Posterior vena cava (tissue), 2 donors: ENCODE measurements around the gene LRRC23. TPM values are rescaled to one million over a fixed set of nuclear protein-coding genes. Genes with fewer than 3 reads are reported as not detected.
"Not testable (repeated sequence)": the region's sequence is repeated elsewhere in the genome, so short reads cannot be mapped to it uniquely, and the experiment has no call there.

Source experiments
- DNase-seq: peaks from one replicate; pipeline ENCODE4 v3.0.0-alpha.2; 2020; ENCODE audit warnings: low spot score
- intact Hi-C, 2 donors: fragments of 100-400 bp; cut with DNase I; formaldehyde crosslinking; loops; one replicate each; pipeline versions ENCODE4 v1.14.1 to v1.14.2; 2022 to 2023
- total RNA-seq, 2 donors: library from RNA; stranded (reverse); fragmentation: NEBNext Ultra II Directional; extraction: Animal tissue kit (Norgen Biotek cat#: 25700); gene quantifications; one replicate each; pipeline ENCODE4 v1.2.1, GENCODE V29; 2021
- donor health status: DM: yes; HTN: yes; CAD: no.
- donor health status: DM: yes; HTN: yes; CAD: no.

The LRRC23 gene
- total RNA-seq, 2 donors from 2014 or later: 5.3 to 6.7 TPM

GRCh38 chr12:6870304-6870703, 34.3 kb upstream of the LRRC23 start:
- not testable (repeated sequence) for DNase-seq
- intact Hi-C loops: loop anchor here in 1 of 2 donors (2.0 kb wide), 1 partner anchor 68 kb away; no protein-coding TSS in a partner anchor

- peak; percentile 81 for DNase-seq
- intact Hi-C loops: loop anchor here in 1 of 2 donors (2.0 kb wide), 1 partner anchor 67 kb away; no protein-coding TSS in a partner anchor
Measured at GRCh38 chr12:6871052-6871957, 33.3 kb upstream of the LRRC23 start.

GRCh38 chr12:6872073-6873048, 32.3 kb upstream of the LRRC23 start:
- intact Hi-C loops: no loop called here
- peak; percentile 94 for DNase-seq

GRCh38 chr12:6873094-6874014, 31.3 kb upstream of the LRRC23 start, which contains the start of gene SPSB2:
Gene SPSB2 (minus strand): TSS chr12:6873303. CDS start chr12:6872901, 402 bp downstream.
- intact Hi-C loops: no loop called here
- peak; percentile 100 for DNase-seq

GRCh38 chr12:6874015-6874368, 30.6 kb upstream of the LRRC23 start:
- intact Hi-C loops, DNase-seq: not testable (repeated sequence)

GRCh38 chr12:6879824-6880223, 24.8 kb upstream of the LRRC23 start:
- intact Hi-C loops, DNase-seq: not testable (repeated sequence)

- intact Hi-C loops: no loop called here
Measured at GRCh38 chr12:6883252-6883651, 21.4 kb upstream of the LRRC23 start.

GRCh38 chr12:6883683-6884082, 20.9 kb upstream of the LRRC23 start:
- peak; percentile 47 for DNase-seq
- intact Hi-C loops: no loop called here

More at GRCh38 chr12:6883252-6883651, 21.4 kb upstream of the LRRC23 start:
- DNase-seq: peak; percentile 38

GRCh38 chr12:6884539-6884938, 20.1 kb upstream of the LRRC23 start:
- peak; percentile 31 for DNase-seq
- intact Hi-C loops: no loop called here

GRCh38 chr12:6886206-6886999, 18.2 kb upstream of the LRRC23 start:
- intact Hi-C loops: not testable (repeated sequence)
- DNase-seq: peak; percentile 44

- intact Hi-C loops: no loop called here
- peak; percentile 47 for DNase-seq
Measured at GRCh38 chr12:6887460-6887859, 17.2 kb upstream of the LRRC23 start.

GRCh38 chr12:6888360-6888759, 16.3 kb upstream of the LRRC23 start:
- intact Hi-C loops: no loop called here

GRCh38 chr12:6888794-6889193, 15.8 kb upstream of the LRRC23 start:
- peak; percentile 22 for DNase-seq
- intact Hi-C loops: not testable (repeated sequence)

More at GRCh38 chr12:6888360-6888759, 16.3 kb upstream of the LRRC23 start:
- DNase-seq: no peak

GRCh38 chr12:6889775-6890573, 14.6 kb upstream of the LRRC23 start:
- peak; percentile 59 for DNase-seq
- intact Hi-C loops: not testable (repeated sequence)

- DNase-seq: peak; percentile 100
Measured at GRCh38 chr12:6890789-6891645, 13.6 kb upstream of the LRRC23 start.

GRCh38 chr12:6891646-6892001, 13.0 kb upstream of the LRRC23 start:
- DNase-seq: peak; percentile 63
- intact Hi-C loops: no loop called here

More at GRCh38 chr12:6890789-6891645, 13.6 kb upstream of the LRRC23 start:
- intact Hi-C loops: no loop called here
